HCT116 (cell line): Measurements from ENCODE around the gene PCNT. TPM values are rescaled to one million over a fixed set of nuclear protein-coding genes. Genes with fewer than 3 reads are reported as not detected.

Experiments
- ATAC-seq: fragments of 200-7000 bp; cut with Tn5 transposase; 2 replicates; pipeline ENCODE4 v1.9.1; 2020; ENCODE audit warnings: mild to moderate bottlenecking, moderate library complexity
- BruUV-seq: library from RNA; stranded (reverse); fragments of 400-500 nt; replicated peaks from 2 replicates; lab custom pipeline; 2021; lab: Mats Ljungman, UMichigan
- CTCF ChIA-PET: fragments of 300-600 bp; sonication (Branson Sonifier 250); formaldehyde crosslinking; loops from one replicate; lab custom pipeline; 2021; ENCODE audit warnings: antibody characterized with exemption; lab: Charles Lee
- POLR2A ChIA-PET: fragments of 300-600, 350-600 bp; sonication (Branson Sonifier 250); formaldehyde crosslinking; loops from one replicate; lab custom pipeline; 2021; ENCODE audit warnings: antibody characterized with exemption; lab: Charles Lee
- RAD21 ChIA-PET, 2 experiments: fragments of 300-600 bp; sonication (Branson Sonifier 250); formaldehyde crosslinking; loops; one replicate each; lab custom pipeline; 2023; ENCODE audit warnings: low total read pairs in 2 of 2; ENCODE audit not compliant: uncharacterized antibody in 2 of 2, unreplicated experiment in 2 of 2, low non-redundant PET in 1 of 2; lab: Charles Lee
- DNase-seq: peaks from one replicate; pipeline ENCODE4 v3.0.0-alpha.2; 2010; ENCODE audit warnings: low read depth, low spot score
- H2AFZ ChIP-seq: fragments of 200-600 bp; shearing (Covaris generic), sonication (generic); 2 replicates; pipeline ENCODE4 v1.6.1; 2017; ENCODE audit warnings: low read depth, mixed run types, mixed read lengths, antibody characterized with exemption, low read length; ENCODE audit not compliant: poor library complexity, severe bottlenecking
- H3K27ac ChIP-seq: 2 replicates; pipeline ENCODE4 v1.5.1; 2012; ENCODE audit warnings: low read depth, low read length
- H3K27me3 ChIP-seq: fragments of 200-600 bp; sonication (generic); 2 replicates; pipeline ENCODE4 v1.6.1; 2016; ENCODE audit warnings: mixed run types, low read length, mixed read lengths; ENCODE audit not compliant: insufficient read depth
- H3K36me3 ChIP-seq, 2 experiments: fragments of 200-500 bp in 1 of 2; fragments of 200-600 bp in 1 of 2; sonication (Bioruptor generic) in 1 of 2; sonication (generic) in 1 of 2; 2 replicates each; pipeline versions ENCODE4 v1.5.1 to v1.6.1; 2014 to 2016; ENCODE audit warnings: low read length in 2 of 2, inconsistent platforms in 1 of 2, mixed read lengths in 1 of 2, mixed run types in 1 of 2; ENCODE audit not compliant: insufficient read depth in 2 of 2, control insufficient read depth in 1 of 2
- H3K4me1 ChIP-seq, 2 experiments: fragments of 200-600 bp in 1 of 2; sonication (generic) in 1 of 2; 2 replicates each; pipeline versions ENCODE4 v1.5.1 to v1.6.1; 2012 to 2017; ENCODE audit warnings: low read length in 2 of 2, inconsistent platforms in 1 of 2, mild to moderate bottlenecking in 1 of 2, mixed read lengths in 1 of 2, mixed run types in 1 of 2, moderate library complexity in 1 of 2; ENCODE audit not compliant: insufficient read depth in 2 of 2, control insufficient read depth in 1 of 2
- H3K4me2 ChIP-seq: fragments of 200-600 bp; sonication (generic); 2 replicates; pipeline ENCODE4 v1.6.1; 2017; ENCODE audit warnings: mixed run types, low read length, mixed read lengths
- H3K4me3 ChIP-seq, 2 experiments: fragments of 200-600 bp in 1 of 2; sonication (generic) in 1 of 2; replicated peaks in 1 of 2; 2 replicates each; pipeline ENCODE4 v1.5.1; 2011 to 2016; ENCODE audit warnings: low read length in 2 of 2, control low read depth in 1 of 2, low read depth in 1 of 2, mild to moderate bottlenecking in 1 of 2, mixed read lengths in 1 of 2, mixed run types in 1 of 2
- H3K79me2 ChIP-seq: fragments of 200-600 bp; sonication (generic); 2 replicates; pipeline ENCODE4 v1.6.1; 2017; ENCODE audit warnings: mild to moderate bottlenecking, mixed run types, low read length, moderate library complexity, mixed read lengths; ENCODE audit not compliant: insufficient read depth
- H3K9ac ChIP-seq: fragments of 200-600 bp; sonication (generic); 2 replicates; pipeline ENCODE4 v1.6.1; 2016; ENCODE audit warnings: low read length, mixed read lengths
- H3K9me2 ChIP-seq: fragments of 200-600 bp; sonication (generic), shearing (Covaris generic); 2 replicates; pipeline ENCODE4 v1.6.1; 2017; ENCODE audit warnings: mixed run types, mild to moderate bottlenecking, moderate library complexity; ENCODE audit not compliant: insufficient read depth
- H3K9me3 ChIP-seq, 2 experiments: fragments of 200-500 bp in 1 of 2; fragments of 200-600 bp in 1 of 2; sonication (Bioruptor generic) in 1 of 2; sonication (generic) in 1 of 2; 2 replicates each; pipeline ENCODE4 v1.6.1; 2014 to 2017; ENCODE audit warnings: low read length in 2 of 2, mixed read lengths in 2 of 2, inconsistent platforms in 1 of 2, low read depth in 1 of 2, mild to moderate bottlenecking in 1 of 2, mixed run types in 1 of 2, moderate library complexity in 1 of 2; ENCODE audit not compliant: control insufficient read depth in 1 of 2, insufficient read depth in 1 of 2
- H4K20me1 ChIP-seq: fragments of 200-600 bp; sonication (generic), shearing (Covaris generic); 2 replicates; pipeline ENCODE4 v1.6.1; 2017; ENCODE audit warnings: mixed run types, mild to moderate bottlenecking, moderate library complexity; ENCODE audit not compliant: insufficient read depth
- ATF3 ChIP-seq: IDR thresholded peaks from 2 replicates; pipeline ENCODE4 v1.6.1; 2012
- CBX3 ChIP-seq: IDR thresholded peaks from 2 replicates; pipeline ENCODE4 v1.6.1; 2012; ENCODE audit warnings: low read depth
- EGR1 ChIP-seq: IDR thresholded peaks from 2 replicates; pipeline ENCODE4 v1.6.1; 2012; ENCODE audit warnings: low read depth
- MAX ChIP-seq: IDR thresholded peaks from 2 replicates; pipeline ENCODE4 v1.6.1; 2012
- POLR2AphosphoS5 ChIP-seq: IDR thresholded peaks from 2 replicates; pipeline ENCODE4 v1.6.1; 2011; ENCODE audit warnings: mild to moderate bottlenecking, low read depth, low read length, moderate library complexity
- REST ChIP-seq: IDR thresholded peaks from 2 replicates; pipeline ENCODE4 v1.6.1; 2012; ENCODE audit warnings: low read depth
- SIN3A ChIP-seq: IDR thresholded peaks from 2 replicates; pipeline ENCODE4 v1.6.1; 2012; ENCODE audit warnings: low read depth
- SP1 ChIP-seq: IDR thresholded peaks from 2 replicates; pipeline ENCODE4 v1.6.1; 2012; ENCODE audit warnings: low read depth
- TCF7L2 ChIP-seq: IDR thresholded peaks from 2 replicates; pipeline ENCODE4 v1.7.0; 2011; ENCODE audit warnings: borderline replicate concordance, inconsistent platforms; ENCODE audit not compliant: insufficient read depth, insufficient read length; ENCODE audit errors: extremely low read depth
- ZFX ChIP-seq: fragments of 450-650 bp; IDR thresholded peaks from 2 replicates; pipeline ENCODE4 v1.6.1; 2017
- intact Hi-C: fragments of 100-400 bp; cut with micrococcal nuclease; formaldehyde crosslinking; loops from 2 replicates; pipeline ENCODE4 v1.10.0; 2022
- total RNA-seq: library from RNA; stranded (reverse); gene quantifications from one replicate; pipeline ENCODE4 v1.2.1, GENCODE V29; 2021; ENCODE audit not compliant: unreplicated experiment
- TF ChIP-seq, protein P1 (sequence below), 3 experiments: fragments of 200-600 bp in 1 of 3; sonication (generic) in 1 of 3; IDR thresholded peaks in 2 of 3; conservative IDR thresholded peaks in 1 of 3; 2 replicates each; pipeline ENCODE4 v1.5.1; 2012 to 2017; ENCODE audit warnings: low read depth in 2 of 3, low read length in 2 of 3, antibody characterized with exemption in 1 of 3, borderline replicate concordance in 1 of 3, control low read depth in 1 of 3, mild to moderate bottlenecking in 1 of 3, mixed read lengths in 1 of 3, mixed run types in 1 of 3, moderate library complexity in 1 of 3; ENCODE audit not compliant: insufficient read depth in 1 of 3

PCNT gene
- total RNA-seq, 1 experiment from 2014 or later: 43.6 TPM

GRCh38 chr21:46366966-46367365, 43.0 kb downstream of the PCNT start:
- Histone ChIP-seq H2AFZ (no peak overlapping the region), H3K36me3 (peaks cover 2 to 19% of the 10 kb centered on the region in 2 experiments; a peak in 3 of 4 replicates), H3K4me3 (no peak overlapping the region), H3K4me2 (no peak overlapping the region), H3K79me2 (peaks cover 28% of the 10 kb centered on the region), H3K9ac (no peak overlapping the region), H3K4me1 (no peaks in the 10 kb centered on the region), H3K9me2 (no peaks in the 10 kb centered on the region), H3K9me3 (no peaks in the 10 kb centered on the region), H4K20me1 (no peaks in the 10 kb centered on the region; the same call in 1 of the 2 replicates), H3K27me3 (no peaks in the 10 kb centered on the region), H3K27ac (no peak overlapping the region)
- CTCF ChIA-PET: no interaction called here
- no TSS peak for BruUV-seq
- POLR2A ChIA-PET: no interaction called here
- DNase-seq (no peak), ATAC-seq (no peak)
- RAD21 ChIA-PET: no interaction called here
- TF ChIP-seq POLR2AphosphoS5 (no peak), EGR1 (no peak), TCF7L2 (no peak), SIN3A (no peak), MAX (no peak), SP1 (no peak)
- intact Hi-C loops: no loop called here

GRCh38 chr21:46368533-46369285, 44.8 kb downstream of the PCNT start:
- Histone ChIP-seq H3K9me2 (no peaks in the 10 kb centered on the region), H3K4me1 (no peaks in the 10 kb centered on the region), H3K4me2 (no peak overlapping the region), H3K9me3 (no peaks in the 10 kb centered on the region), H3K27me3 (no peaks in the 10 kb centered on the region), H4K20me1 (no peaks in the 10 kb centered on the region; the same call in 1 of the 2 replicates), H2AFZ (no peak overlapping the region), H3K27ac (no peak overlapping the region), H3K9ac (no peak overlapping the region), H3K79me2 (peaks cover 41% of the 10 kb centered on the region), H3K4me3 (no peak overlapping the region), H3K36me3 (peaks cover 0 to 20% of the 10 kb centered on the region in 2 experiments; a peak in 3 of 4 replicates)
- CTCF ChIA-PET: no interaction called here
- ATAC-seq: no peak
- RAD21 ChIA-PET: no interaction called here
- no TSS peak for BruUV-seq
- POLR2A ChIA-PET: no interaction called here
- no peak for TF ChIP-seq REST
- TF ChIP-seq ATF3: no peak
- TF ChIP-seq TCF7L2: no peak
- TF ChIP-seq, protein P1, sequence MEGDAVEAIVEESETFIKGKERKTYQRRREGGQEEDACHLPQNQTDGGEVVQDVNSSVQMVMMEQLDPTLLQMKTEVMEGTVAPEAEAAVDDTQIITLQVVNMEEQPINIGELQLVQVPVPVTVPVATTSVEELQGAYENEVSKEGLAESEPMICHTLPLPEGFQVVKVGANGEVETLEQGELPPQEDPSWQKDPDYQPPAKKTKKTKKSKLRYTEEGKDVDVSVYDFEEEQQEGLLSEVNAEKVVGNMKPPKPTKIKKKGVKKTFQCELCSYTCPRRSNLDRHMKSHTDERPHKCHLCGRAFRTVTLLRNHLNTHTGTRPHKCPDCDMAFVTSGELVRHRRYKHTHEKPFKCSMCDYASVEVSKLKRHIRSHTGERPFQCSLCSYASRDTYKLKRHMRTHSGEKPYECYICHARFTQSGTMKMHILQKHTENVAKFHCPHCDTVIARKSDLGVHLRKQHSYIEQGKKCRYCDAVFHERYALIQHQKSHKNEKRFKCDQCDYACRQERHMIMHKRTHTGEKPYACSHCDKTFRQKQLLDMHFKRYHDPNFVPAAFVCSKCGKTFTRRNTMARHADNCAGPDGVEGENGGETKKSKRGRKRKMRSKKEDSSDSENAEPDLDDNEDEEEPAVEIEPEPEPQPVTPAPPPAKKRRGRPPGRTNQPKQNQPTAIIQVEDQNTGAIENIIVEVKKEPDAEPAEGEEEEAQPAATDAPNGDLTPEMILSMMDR (IDR thresholded peaks at IDR 0.05 in 2 of 3, conservative IDR thresholded peaks at IDR 0.05 in 1 of 3; ENCODE audit: borderline replicate concordance in 1 of 3, insufficient read depth in 1 of 3, low read depth in 2 of 3, low read length in 2 of 3): no peak
- TF ChIP-seq CBX3: no peak
- no peak for TF ChIP-seq POLR2AphosphoS5
- TF ChIP-seq ZFX: no peak
- intact Hi-C loops: no loop called here
- no peak for DNase-seq
